ENCODE results near the gene SLC39A10.

DNA sequence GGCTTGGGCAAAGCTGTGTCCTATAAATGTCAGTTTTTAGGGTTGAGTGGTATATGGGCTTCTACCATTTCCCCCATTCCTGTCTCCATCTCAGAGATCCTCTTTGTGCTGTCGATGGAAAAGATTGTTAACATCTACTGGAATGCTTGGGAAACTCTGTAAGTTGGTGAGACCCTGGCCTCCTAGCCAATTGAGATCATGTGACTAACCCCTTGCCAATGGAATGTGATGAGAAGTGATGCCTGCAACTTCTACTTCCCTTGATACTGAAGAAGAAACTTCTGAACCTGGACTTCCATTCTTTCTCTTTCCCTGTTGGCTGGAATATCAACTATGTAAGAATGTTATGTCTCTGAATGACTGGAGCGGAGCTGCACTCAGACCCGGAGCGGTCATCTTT is 14.5 kb downstream of the SLC39A10 start:
- TF ChIP-seq, protein P1, sequence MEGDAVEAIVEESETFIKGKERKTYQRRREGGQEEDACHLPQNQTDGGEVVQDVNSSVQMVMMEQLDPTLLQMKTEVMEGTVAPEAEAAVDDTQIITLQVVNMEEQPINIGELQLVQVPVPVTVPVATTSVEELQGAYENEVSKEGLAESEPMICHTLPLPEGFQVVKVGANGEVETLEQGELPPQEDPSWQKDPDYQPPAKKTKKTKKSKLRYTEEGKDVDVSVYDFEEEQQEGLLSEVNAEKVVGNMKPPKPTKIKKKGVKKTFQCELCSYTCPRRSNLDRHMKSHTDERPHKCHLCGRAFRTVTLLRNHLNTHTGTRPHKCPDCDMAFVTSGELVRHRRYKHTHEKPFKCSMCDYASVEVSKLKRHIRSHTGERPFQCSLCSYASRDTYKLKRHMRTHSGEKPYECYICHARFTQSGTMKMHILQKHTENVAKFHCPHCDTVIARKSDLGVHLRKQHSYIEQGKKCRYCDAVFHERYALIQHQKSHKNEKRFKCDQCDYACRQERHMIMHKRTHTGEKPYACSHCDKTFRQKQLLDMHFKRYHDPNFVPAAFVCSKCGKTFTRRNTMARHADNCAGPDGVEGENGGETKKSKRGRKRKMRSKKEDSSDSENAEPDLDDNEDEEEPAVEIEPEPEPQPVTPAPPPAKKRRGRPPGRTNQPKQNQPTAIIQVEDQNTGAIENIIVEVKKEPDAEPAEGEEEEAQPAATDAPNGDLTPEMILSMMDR (IDR thresholded peaks at IDR 0.05; ENCODE audit: low read depth, low read length): no peak
- TF ChIP-seq EZH2phosphoT487 (IDR thresholded peaks at IDR 0.05; ENCODE audit: low read depth): no peak

All from OCI-LY3 (cell line).